Sigmoid colon (tissue), 7 donors: Measurements from ENCODE around the gene PIF1. TPM values are rescaled to one million over a fixed set of nuclear protein-coding genes. Genes with fewer than 3 reads are reported as not detected.

Experiments used
- DNase-seq: peaks from one replicate; pipeline ENCODE4 v3.0.0-alpha.2; 2019
- H3K27ac ChIP-seq, 4 donors: fragments of 200-600 bp; sonication (generic); one replicate each; pipeline ENCODE4 v1.5.1; 2016 to 2019; ENCODE audit warnings: mild to moderate bottlenecking in 1 of 4
- H3K27me3 ChIP-seq, 3 donors: fragments of 200-600 bp; sonication (generic); one replicate each; pipeline ENCODE4 v1.5.1; 2019; ENCODE audit warnings: mild to moderate bottlenecking in 1 of 3
- H3K36me3 ChIP-seq, 4 donors: fragments of 200-600 bp; sonication (generic); one replicate each; pipeline ENCODE4 v1.5.1; 2016 to 2019
- H3K4me1 ChIP-seq, 4 donors: fragments of 200-600 bp; sonication (generic); one replicate each; pipeline ENCODE4 v1.5.1; 2017 to 2019
- H3K4me3 ChIP-seq, 4 donors: fragments of 200-600 bp; sonication (generic); one replicate each; pipeline ENCODE4 v1.5.1; 2017 to 2019; ENCODE audit warnings: mild to moderate bottlenecking in 2 of 4, moderate library complexity in 1 of 4
- H3K9me3 ChIP-seq, 4 donors: fragments of 200-600 bp in 3 of 4; sonication (generic) in 3 of 4; one replicate each; pipeline versions ENCODE4 v1.5.1 to v1.6.1; 2013 to 2019
- CTCF ChIP-seq, 4 experiments: fragments of 450-650 bp in 3 of 4; fragments of 200-600 bp in 1 of 4; IDR thresholded peaks; one replicate each; pipeline ENCODE4 v1.5.1; 2016 to 2019; ENCODE audit warnings: antibody characterized with exemption in 4 of 4, mild to moderate bottlenecking in 3 of 4, moderate library complexity in 2 of 4
- EP300 ChIP-seq, 4 donors: sonication (generic); formaldehyde crosslinking; IDR thresholded peaks; one replicate each; pipeline ENCODE4 v1.6.1; 2017; ENCODE audit warnings: antibody characterized with exemption in 4 of 4
- POLR2A ChIP-seq, 2 donors: fragments of 450-650 bp; IDR thresholded peaks; one replicate each; pipeline ENCODE4 v1.6.1; 2016; ENCODE audit warnings: antibody characterized with exemption in 2 of 2, mild to moderate bottlenecking in 2 of 2, moderate library complexity in 2 of 2
- POLR2AphosphoS5 ChIP-seq, 4 donors: sonication (generic); formaldehyde crosslinking; IDR thresholded peaks; one replicate each; pipeline ENCODE4 v1.6.1; 2017; ENCODE audit warnings: antibody characterized with exemption in 4 of 4
- WGBS, 2 donors: extraction: QIAGEN DNeasy Blood & Tissue Kit; methylation state at CpG; one replicate each; pipeline ENCODE4 v1.1.7; 2013; 5-methylcytosine and 5-hydroxymethylcytosine counted together
- intact Hi-C: fragments of 100-400 bp; cut with DNase I; formaldehyde crosslinking; loops from one replicate; pipeline ENCODE4 v1.15.1; 2023
- polyA plus RNA-seq, 3 donors: library from polyadenylated mRNA; stranded (reverse); fragments of 200-250 nt; gene quantifications; one replicate each; pipeline ENCODE4 v1.2.3, GENCODE V29; 2013
- total RNA-seq, 4 donors: library from RNA; depleted of rRNA; stranded (reverse); fragments of >200 nt; gene quantifications; one replicate each; pipeline ENCODE4 v1.1.0, GENCODE V29; 2016
- donor health status: healthy with polysubstance abuse.
- donor health status: Bipolar disorder and iron deficiency.
- donor health status: healthy.

PIF1 gene
- total and polyA plus RNA-seq, 7 donors: 0.69 to 12.9 (median 2.4) TPM

DNA sequence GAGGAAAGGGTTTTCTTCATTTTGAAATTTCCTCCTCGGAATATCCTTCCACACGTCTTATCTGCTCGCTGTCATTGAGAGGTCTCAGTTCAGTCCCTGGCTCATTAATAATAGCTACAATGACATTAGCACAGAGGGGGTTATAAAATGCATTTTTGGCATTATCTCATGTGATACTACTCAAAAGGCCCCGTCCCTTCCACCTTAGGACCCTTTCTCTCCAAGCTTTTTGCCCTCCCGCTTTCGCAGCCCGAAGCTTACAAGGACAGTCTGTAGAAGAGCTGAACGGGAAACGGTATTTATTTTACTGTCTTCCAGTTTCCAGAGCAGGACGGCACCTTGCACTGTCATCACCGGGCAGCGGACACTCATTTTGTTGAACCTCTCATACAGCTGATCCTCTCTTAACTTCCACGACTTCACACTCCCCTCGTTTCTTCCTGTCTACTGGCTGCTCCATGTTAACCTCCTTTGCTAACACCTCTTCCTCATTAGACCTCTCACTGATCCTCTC is 10.6 kb upstream of the PIF1 start:
- H3K27ac ChIP-seq: peak overlapping the region; percentile 75 to 83 (median 82)
- no peaks in the 10 kb centered on the region for H3K27me3 ChIP-seq
- TF ChIP-seq EP300 (IDR thresholded peaks at IDR 0.05) (no peak), POLR2AphosphoS5 (IDR thresholded peaks at IDR 0.05) (no peak), CTCF (IDR thresholded peaks at IDR 0.05) (peak in 1 of 4 experiments; percentile 4)
- intact Hi-C loops: no loop called here
- peak overlapping the region in 3 of 4 donors; percentile 19 to 34 (median 22) for H3K4me3 ChIP-seq
- no peaks in the 10 kb centered on the region for H3K9me3 ChIP-seq
- 49 to 62% methylated on average over 14 of the region's 14 CpGs for WGBS, 2 donors
- H3K36me3 ChIP-seq: no peaks in the 10 kb centered on the region
- peak; percentile 71 for DNase-seq
- H3K4me1 ChIP-seq: peaks cover 0 to 21% (median 18%) of the 10 kb centered on the region in 4 donors

DNA sequence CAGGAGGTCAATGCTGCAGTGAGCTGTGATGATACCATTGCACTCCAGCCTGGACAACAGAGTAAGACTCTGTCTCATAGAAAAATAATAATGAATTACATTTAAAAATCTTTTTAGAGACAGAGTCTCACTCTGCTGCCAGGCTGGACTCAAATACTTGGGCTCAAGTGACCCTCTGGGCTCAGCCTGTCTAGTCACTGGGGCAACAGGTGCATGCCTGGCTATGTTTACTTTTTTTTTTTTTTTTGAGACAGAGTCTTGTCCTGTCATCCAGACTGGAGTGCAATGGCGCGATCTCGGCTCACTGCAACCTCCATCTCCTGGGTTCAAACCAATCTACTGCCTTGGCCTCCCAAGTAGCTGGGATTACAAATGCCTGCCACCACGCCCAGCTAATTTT is 8.2 kb upstream of the PIF1 start:
- Histone ChIP-seq H3K27me3 (no peaks in the 10 kb centered on the region), H3K4me1 (peaks cover 0 to 12% (median 10%) of the 10 kb centered on the region in 4 donors), H3K27ac (no peak overlapping the region), H3K9me3 (no peaks in the 10 kb centered on the region), H3K36me3 (no peaks in the 10 kb centered on the region), H3K4me3 (no peak overlapping the region)
- no peak for TF ChIP-seq POLR2AphosphoS5 (IDR thresholded peaks at IDR 0.05)
- TF ChIP-seq POLR2A (IDR thresholded peaks at IDR 0.05): no peak
- no peak for TF ChIP-seq EP300 (IDR thresholded peaks at IDR 0.05)
- no peak for TF ChIP-seq CTCF (IDR thresholded peaks at IDR 0.05)
- WGBS, 2 donors: 92 to 94% methylated on average over 4 of the region's 4 CpGs
- intact Hi-C loops: no loop called here
- no peak for DNase-seq

DNA sequence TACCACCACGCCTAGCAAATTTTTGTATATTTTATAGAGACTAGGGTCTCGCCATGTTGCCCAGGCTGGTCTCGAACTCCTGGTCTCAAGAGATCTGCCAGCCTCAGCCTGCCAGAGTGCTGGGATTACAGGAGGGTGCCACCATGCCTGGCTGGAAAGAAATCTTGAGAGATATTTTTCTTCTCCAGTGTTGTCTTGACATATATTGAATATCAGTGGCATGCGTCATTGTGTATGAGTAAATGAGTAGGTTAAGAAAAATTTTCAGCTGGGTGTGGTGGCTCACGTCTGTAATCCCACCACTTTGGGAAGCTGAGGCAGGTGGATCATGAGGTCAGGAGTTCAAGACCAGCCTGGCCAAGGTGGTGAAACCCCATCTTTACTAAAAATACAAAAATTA is 3.5 kb upstream of the PIF1 start:
- Histone ChIP-seq H3K4me3 (no peak overlapping the region), H3K4me1 (peaks cover 0 to 21% (median 19%) of the 10 kb centered on the region in 4 donors), H3K9me3 (no peaks in the 10 kb centered on the region), H3K27me3 (no peaks in the 10 kb centered on the region), H3K36me3 (no peaks in the 10 kb centered on the region), H3K27ac (no peak overlapping the region)
- intact Hi-C loops: no loop called here
- no peak for DNase-seq
- 88 to 97% methylated on average over 5 of the region's 5 CpGs for WGBS, 2 donors
- TF ChIP-seq POLR2A (IDR thresholded peaks at IDR 0.05) (no peak), EP300 (IDR thresholded peaks at IDR 0.05) (no peak), CTCF (IDR thresholded peaks at IDR 0.05) (no peak), POLR2AphosphoS5 (IDR thresholded peaks at IDR 0.05) (no peak)

DNA sequence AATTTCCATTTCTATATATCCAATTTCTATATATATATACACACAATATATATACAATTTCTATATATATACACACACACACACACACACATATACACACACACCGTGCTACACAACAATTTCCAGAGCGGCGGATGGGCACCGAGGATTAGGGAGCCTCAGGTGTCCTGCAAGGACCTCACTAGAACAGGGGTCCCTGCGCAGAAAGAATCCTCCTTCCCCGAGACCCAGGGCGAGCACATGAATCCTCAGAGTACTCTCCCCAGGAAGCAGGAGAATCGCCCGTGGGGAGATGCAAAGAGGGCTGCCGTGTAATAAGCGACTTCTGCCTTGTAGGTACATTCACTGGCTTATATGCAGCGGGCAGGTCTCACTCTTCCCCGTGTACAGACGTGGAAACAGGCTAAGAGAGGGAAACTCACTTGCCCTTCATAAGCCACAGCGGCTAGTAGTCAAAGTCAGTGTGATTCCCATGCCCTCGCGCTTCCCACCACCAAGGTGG is 467 bp downstream of the PIF1 start:
- intact Hi-C loops: no loop called here
- peak overlapping the region; percentile 71 to 82 (median 76) for H3K27ac ChIP-seq
- WGBS, 2 donors: 1 to 2% methylated on average over 17 of the region's 17 CpGs

More for the DNA sequence above, 467 bp downstream of the PIF1 start:
- Histone ChIP-seq H3K9me3 (no peaks in the 10 kb centered on the region), H3K4me1 (peaks cover 0 to 29% (median 23%) of the 10 kb centered on the region in 4 donors), H3K27me3 (no peaks in the 10 kb centered on the region), H3K4me3 (peak overlapping the region; percentile 12 to 45 (median 40)), H3K36me3 (no peaks in the 10 kb centered on the region)
- peak; percentile 50 for DNase-seq
- TF ChIP-seq POLR2AphosphoS5 (IDR thresholded peaks at IDR 0.05): no peak
- no peak for TF ChIP-seq EP300 (IDR thresholded peaks at IDR 0.05)
- no peak for TF ChIP-seq POLR2A (IDR thresholded peaks at IDR 0.05)
- TF ChIP-seq CTCF (IDR thresholded peaks at IDR 0.05): no peak
